ENCODE data around the gene PLXDC1. TPM values are rescaled to one million over a fixed set of nuclear protein-coding genes. Genes with fewer than 3 reads are reported as not detected.

Gene PLXDC1
- total RNA-seq, 3 donors from 2014 or later: 11.8 to 37.7 (median 23.1) TPM

- no peak for TF ChIP-seq POLR2AphosphoS5 (IDR thresholded peaks at IDR 0.05)
- intact Hi-C loops (cut with DNase I; ENCODE audit: low total_unique reads): no loop called here
These were observed 5.1 kb upstream of the PLXDC1 start for GRCh38 chr17:39156491-39156890.

GRCh38 chr17:39155654-39156053, 4.2 kb upstream of the PLXDC1 start:
- DNase-seq (ENCODE audit: low spot score in 2 of 2): no peak
- H3K27ac ChIP-seq: no peak overlapping the region
- H3K4me3 ChIP-seq: no peak overlapping the region
- no peaks in the 10 kb centered on the region for H3K27me3 ChIP-seq
- peaks cover 0 to 4% of the 10 kb centered on the region in 2 donors for H3K4me1 ChIP-seq
- no peaks in the 10 kb centered on the region for H3K36me3 ChIP-seq
- TF ChIP-seq CTCF (IDR thresholded peaks at IDR 0.05) (no peak), POLR2AphosphoS5 (IDR thresholded peaks at IDR 0.05) (no peak), POLR2A (IDR thresholded peaks at IDR 0.05) (no peak)
- no peaks in the 10 kb centered on the region for H3K9me3 ChIP-seq
- intact Hi-C loops (cut with DNase I; ENCODE audit: low total_unique reads): no loop called here

More at GRCh38 chr17:39156491-39156890, 5.1 kb upstream of the PLXDC1 start:
- Histone ChIP-seq H3K4me3 (no peak overlapping the region), H3K4me1 (no peaks in the 10 kb centered on the region), H3K27me3 (no peaks in the 10 kb centered on the region), H3K9me3 (no peaks in the 10 kb centered on the region), H3K27ac (no peak overlapping the region), H3K36me3 (no peaks in the 10 kb centered on the region)
- DNase-seq (ENCODE audit: low spot score in 2 of 2): no peak

GRCh38 chr17:39153599-39154051, 2.2 kb upstream of the PLXDC1 start:
- no peaks in the 10 kb centered on the region for H3K27me3 ChIP-seq
- peak overlapping the region; percentile 96 to 99 for H3K27ac ChIP-seq
- peaks cover 0 to 4% of the 10 kb centered on the region in 2 donors for H3K4me1 ChIP-seq
- H3K9me3 ChIP-seq: no peaks in the 10 kb centered on the region
- intact Hi-C loops (cut with DNase I; ENCODE audit: low total_unique reads): loop anchor here (5.0 kb wide), 1 partner anchor 171 kb away; no protein-coding TSS in a partner anchor
- DNase-seq (ENCODE audit: low spot score in 2 of 2): peak; percentile 94 to 97
- H3K4me3 ChIP-seq: peak overlapping the region; percentile 77 to 96 (median 88)
- no peaks in the 10 kb centered on the region for H3K36me3 ChIP-seq
- TF ChIP-seq POLR2AphosphoS5 (IDR thresholded peaks at IDR 0.05): peak; percentile 61 to 86 (median 82)
- peak in 2 of 3 donors; percentile 37 to 51 for TF ChIP-seq CTCF (IDR thresholded peaks at IDR 0.05)
- TF ChIP-seq POLR2A (IDR thresholded peaks at IDR 0.05): no peak

- Histone ChIP-seq H3K27ac (peak overlapping the region; percentile 96 to 99), H3K36me3 (no peaks in the 10 kb centered on the region), H3K9me3 (no peaks in the 10 kb centered on the region), H3K4me1 (peaks cover 0 to 4% of the 10 kb centered on the region in 2 donors), H3K4me3 (peak overlapping the region; percentile 77 to 96 (median 88)), H3K27me3 (no peaks in the 10 kb centered on the region)
- TF ChIP-seq CTCF (IDR thresholded peaks at IDR 0.05) (no peak), POLR2AphosphoS5 (IDR thresholded peaks at IDR 0.05) (no peak), POLR2A (IDR thresholded peaks at IDR 0.05) (no peak)
- DNase-seq (ENCODE audit: low spot score in 2 of 2): no peak
- intact Hi-C loops (cut with DNase I; ENCODE audit: low total_unique reads): loop anchor here (5.0 kb wide), 1 partner anchor 170 kb away; no protein-coding TSS in a partner anchor
These were observed 744 bp upstream of the PLXDC1 start for GRCh38 chr17:39151943-39152818.

GRCh38 chr17:39150795-39151149, 665 bp downstream of the PLXDC1 start:
- Histone ChIP-seq H3K9me3 (no peaks in the 10 kb centered on the region), H3K36me3 (no peaks in the 10 kb centered on the region), H3K27ac (peak overlapping the region; percentile 96 to 99), H3K4me3 (peak overlapping the region; percentile 48 to 96 (median 88)), H3K27me3 (no peaks in the 10 kb centered on the region), H3K4me1 (peaks cover 0 to 4% of the 10 kb centered on the region in 2 donors)
- DNase-seq (ENCODE audit: low spot score in 2 of 2): no peak
- no peak for TF ChIP-seq POLR2AphosphoS5 (IDR thresholded peaks at IDR 0.05)
- no peak for TF ChIP-seq POLR2A (IDR thresholded peaks at IDR 0.05)
- TF ChIP-seq CTCF (IDR thresholded peaks at IDR 0.05): no peak
- intact Hi-C loops (cut with DNase I; ENCODE audit: low total_unique reads): loop anchor here (5.0 kb wide), 1 partner anchor 168 kb away; no protein-coding TSS in a partner anchor
